GM12892 (cell line): ENCODE data around the gene CEP57L1.

Experiments used
- POLR2A ChIP-seq: IDR thresholded peaks from 2 replicates; pipeline ENCODE4 v1.6.1; 2011; ENCODE audit warnings: low read depth, low read length, control low read depth
- POLR2AphosphoS5 ChIP-seq: IDR thresholded peaks from 2 replicates; pipeline ENCODE4 v1.6.1; 2011; ENCODE audit warnings: low read depth, low read length, control low read depth
- TAF1 ChIP-seq: IDR thresholded peaks from 2 replicates; pipeline ENCODE4 v1.6.1; 2011; ENCODE audit warnings: low read depth, mild to moderate bottlenecking, control low read depth, low read length, borderline replicate concordance

DNA sequence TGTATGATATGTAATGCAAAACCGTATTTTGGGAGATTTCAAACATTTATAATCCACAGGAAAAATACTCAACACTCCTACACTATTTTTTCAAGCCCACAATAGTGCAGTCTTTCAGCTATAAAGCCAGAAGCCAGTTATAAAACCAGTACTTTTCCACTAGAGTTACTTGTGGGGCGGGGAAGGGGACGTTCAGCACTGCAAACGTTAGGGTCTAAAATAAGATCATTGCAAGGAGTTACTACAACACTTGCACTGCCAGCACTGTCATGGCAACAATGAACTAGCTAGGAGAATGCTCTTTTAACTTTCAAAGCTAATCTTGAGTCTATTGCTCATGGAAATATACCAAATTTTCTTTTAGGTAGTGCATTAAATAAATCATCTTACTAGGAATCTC lies 15.3 kb upstream of the CEP57L1 start:
- TF ChIP-seq POLR2AphosphoS5 (no peak), POLR2A (no peak), TAF1 (no peak)
